GM23338 (cell line): ENCODE measurements around the gene MOGAT2.

Source experiments
- EZH2 ChIP-seq: fragments of 200-600 bp; sonication (generic); IDR thresholded peaks from one replicate; pipeline ENCODE4 v1.8.0; 2017; ENCODE audit warnings: antibody characterized with exemption, mild to moderate bottlenecking, low read depth; ENCODE audit not compliant: unreplicated experiment
- EZH2phosphoT487 ChIP-seq: fragments of 200-600 bp; sonication (generic); IDR thresholded peaks from one replicate; pipeline ENCODE4 v1.8.1; 2018; ENCODE audit warnings: antibody characterized with exemption; ENCODE audit not compliant: unreplicated experiment
- JUNB ChIP-seq: IDR thresholded peaks from one replicate; pipeline ENCODE4 v1.6.1; 2016; ENCODE audit warnings: antibody characterized with exemption; ENCODE audit not compliant: unreplicated experiment
- POLR2AphosphoS5 ChIP-seq: IDR thresholded peaks from 2 replicates; pipeline ENCODE4 v1.6.1; 2016; ENCODE audit warnings: antibody characterized with exemption, low read depth
- ZNF114 ChIP-seq: fragments of 250-450 bp; sonication (Bioruptor Pico); IDR thresholded peaks from 2 replicates; pipeline ENCODE4 v1.5.0; 2020; ENCODE audit warnings: mild to moderate bottlenecking, moderate library complexity
- ZNF331 ChIP-seq: fragments of 250-450 bp; sonication (Bioruptor Pico); IDR thresholded peaks from 2 replicates; pipeline ENCODE4 v1.5.0; 2020; ENCODE audit warnings: low read depth, mild to moderate bottlenecking, moderate library complexity
- TF ChIP-seq, protein P1 (sequence below), 2 experiments: fragments of 200-600 bp in 1 of 2; sonication (generic) in 1 of 2; conservative IDR thresholded peaks; 2 replicates each; pipeline versions ENCODE4 v1.5.1 to v1.6.1; 2016 to 2017; ENCODE audit warnings: antibody characterized with exemption in 2 of 2, low read depth in 2 of 2, mild to moderate bottlenecking in 2 of 2, moderate library complexity in 1 of 2
- TF ChIP-seq, protein P2 (sequence below): IDR thresholded peaks from one replicate; pipeline ENCODE4 v1.6.1; 2018; ENCODE audit warnings: antibody characterized with exemption; ENCODE audit not compliant: unreplicated experiment
- TF ChIP-seq, protein P3 (sequence below): IDR thresholded peaks from 2 replicates; pipeline ENCODE4 v1.6.1; 2016; ENCODE audit warnings: antibody characterized with exemption

DNA sequence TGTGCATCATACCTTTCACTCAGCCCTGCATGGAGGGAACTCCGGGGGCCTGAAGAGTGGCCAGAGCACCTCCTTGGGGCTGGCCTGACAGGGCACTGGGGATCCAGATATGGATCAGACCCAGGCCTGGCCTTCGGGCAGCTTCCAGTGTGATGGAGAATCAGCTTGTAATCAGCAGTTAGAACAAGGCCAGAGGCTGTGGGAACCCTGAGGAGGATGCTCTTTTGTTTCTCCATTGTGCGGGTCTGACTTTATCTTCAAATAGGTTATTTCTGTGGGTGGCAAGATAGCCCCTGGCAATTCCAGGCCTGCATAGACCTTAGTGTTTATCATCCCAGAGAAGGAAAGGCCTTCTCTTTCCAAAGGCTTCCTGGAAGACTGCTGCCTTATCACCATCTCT lies 63.2 kb downstream of the MOGAT2 start:
- TF ChIP-seq, protein P1, sequence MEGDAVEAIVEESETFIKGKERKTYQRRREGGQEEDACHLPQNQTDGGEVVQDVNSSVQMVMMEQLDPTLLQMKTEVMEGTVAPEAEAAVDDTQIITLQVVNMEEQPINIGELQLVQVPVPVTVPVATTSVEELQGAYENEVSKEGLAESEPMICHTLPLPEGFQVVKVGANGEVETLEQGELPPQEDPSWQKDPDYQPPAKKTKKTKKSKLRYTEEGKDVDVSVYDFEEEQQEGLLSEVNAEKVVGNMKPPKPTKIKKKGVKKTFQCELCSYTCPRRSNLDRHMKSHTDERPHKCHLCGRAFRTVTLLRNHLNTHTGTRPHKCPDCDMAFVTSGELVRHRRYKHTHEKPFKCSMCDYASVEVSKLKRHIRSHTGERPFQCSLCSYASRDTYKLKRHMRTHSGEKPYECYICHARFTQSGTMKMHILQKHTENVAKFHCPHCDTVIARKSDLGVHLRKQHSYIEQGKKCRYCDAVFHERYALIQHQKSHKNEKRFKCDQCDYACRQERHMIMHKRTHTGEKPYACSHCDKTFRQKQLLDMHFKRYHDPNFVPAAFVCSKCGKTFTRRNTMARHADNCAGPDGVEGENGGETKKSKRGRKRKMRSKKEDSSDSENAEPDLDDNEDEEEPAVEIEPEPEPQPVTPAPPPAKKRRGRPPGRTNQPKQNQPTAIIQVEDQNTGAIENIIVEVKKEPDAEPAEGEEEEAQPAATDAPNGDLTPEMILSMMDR (conservative IDR thresholded peaks at IDR 0.05; ENCODE audit: low read depth in 2 of 2), result no peak
- TF ChIP-seq ZNF331 (CRISPR knock-in tag) (no peak), EZH2 (no peak), POLR2AphosphoS5 (no peak), JUNB (no peak), EZH2phosphoT487 (no peak), ZNF114 (CRISPR knock-in tag) (no peak)
- TF ChIP-seq, protein P2, sequence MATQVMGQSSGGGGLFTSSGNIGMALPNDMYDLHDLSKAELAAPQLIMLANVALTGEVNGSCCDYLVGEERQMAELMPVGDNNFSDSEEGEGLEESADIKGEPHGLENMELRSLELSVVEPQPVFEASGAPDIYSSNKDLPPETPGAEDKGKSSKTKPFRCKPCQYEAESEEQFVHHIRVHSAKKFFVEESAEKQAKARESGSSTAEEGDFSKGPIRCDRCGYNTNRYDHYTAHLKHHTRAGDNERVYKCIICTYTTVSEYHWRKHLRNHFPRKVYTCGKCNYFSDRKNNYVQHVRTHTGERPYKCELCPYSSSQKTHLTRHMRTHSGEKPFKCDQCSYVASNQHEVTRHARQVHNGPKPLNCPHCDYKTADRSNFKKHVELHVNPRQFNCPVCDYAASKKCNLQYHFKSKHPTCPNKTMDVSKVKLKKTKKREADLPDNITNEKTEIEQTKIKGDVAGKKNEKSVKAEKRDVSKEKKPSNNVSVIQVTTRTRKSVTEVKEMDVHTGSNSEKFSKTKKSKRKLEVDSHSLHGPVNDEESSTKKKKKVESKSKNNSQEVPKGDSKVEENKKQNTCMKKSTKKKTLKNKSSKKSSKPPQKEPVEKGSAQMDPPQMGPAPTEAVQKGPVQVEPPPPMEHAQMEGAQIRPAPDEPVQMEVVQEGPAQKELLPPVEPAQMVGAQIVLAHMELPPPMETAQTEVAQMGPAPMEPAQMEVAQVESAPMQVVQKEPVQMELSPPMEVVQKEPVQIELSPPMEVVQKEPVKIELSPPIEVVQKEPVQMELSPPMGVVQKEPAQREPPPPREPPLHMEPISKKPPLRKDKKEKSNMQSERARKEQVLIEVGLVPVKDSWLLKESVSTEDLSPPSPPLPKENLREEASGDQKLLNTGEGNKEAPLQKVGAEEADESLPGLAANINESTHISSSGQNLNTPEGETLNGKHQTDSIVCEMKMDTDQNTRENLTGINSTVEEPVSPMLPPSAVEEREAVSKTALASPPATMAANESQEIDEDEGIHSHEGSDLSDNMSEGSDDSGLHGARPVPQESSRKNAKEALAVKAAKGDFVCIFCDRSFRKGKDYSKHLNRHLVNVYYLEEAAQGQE, result no peak
- TF ChIP-seq, protein P3, sequence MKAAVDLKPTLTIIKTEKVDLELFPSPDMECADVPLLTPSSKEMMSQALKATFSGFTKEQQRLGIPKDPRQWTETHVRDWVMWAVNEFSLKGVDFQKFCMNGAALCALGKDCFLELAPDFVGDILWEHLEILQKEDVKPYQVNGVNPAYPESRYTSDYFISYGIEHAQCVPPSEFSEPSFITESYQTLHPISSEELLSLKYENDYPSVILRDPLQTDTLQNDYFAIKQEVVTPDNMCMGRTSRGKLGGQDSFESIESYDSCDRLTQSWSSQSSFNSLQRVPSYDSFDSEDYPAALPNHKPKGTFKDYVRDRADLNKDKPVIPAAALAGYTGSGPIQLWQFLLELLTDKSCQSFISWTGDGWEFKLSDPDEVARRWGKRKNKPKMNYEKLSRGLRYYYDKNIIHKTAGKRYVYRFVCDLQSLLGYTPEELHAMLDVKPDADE, result no peak
